ENCODE data around the gene C5orf58.

Gene C5orf58

GRCh38 chr5:170290498-170290897 is 57.7 kb downstream of the C5orf58 start:
- no peak for TF ChIP-seq CTCF (IDR thresholded peaks at IDR 0.05; ENCODE audit: insufficient read depth, low read depth, low read length, missing control alignments)
- H3K4me3 ChIP-seq (ENCODE audit: low read length): no peak overlapping the region

GRCh38 chr5:170292179-170293104 is 59.7 kb downstream of the C5orf58 start:
- DNase-seq (ENCODE audit: low read depth): no peak
- H3K4me3 ChIP-seq (ENCODE audit: low read length): no peak overlapping the region
- no peak for TF ChIP-seq CTCF (IDR thresholded peaks at IDR 0.05; ENCODE audit: insufficient read depth, low read depth, low read length, missing control alignments)

More at GRCh38 chr5:170290498-170290897, 57.7 kb downstream of the C5orf58 start:
- no peak for DNase-seq (ENCODE audit: low read depth)

GRCh38 chr5:170293273-170293672 is 60.5 kb downstream of the C5orf58 start:
- no peak for TF ChIP-seq CTCF (IDR thresholded peaks at IDR 0.05; ENCODE audit: insufficient read depth, low read depth, low read length, missing control alignments)
- no peak for DNase-seq (ENCODE audit: low read depth)
- H3K4me3 ChIP-seq (ENCODE audit: low read length): no peak overlapping the region

GRCh38 chr5:170294057-170294456 is 61.3 kb downstream of the C5orf58 start:
- no peak overlapping the region for H3K4me3 ChIP-seq (ENCODE audit: low read length)
- DNase-seq (ENCODE audit: low read depth): no peak
- TF ChIP-seq CTCF (IDR thresholded peaks at IDR 0.05; ENCODE audit: insufficient read depth, low read depth, low read length, missing control alignments): no peak

- no peak overlapping the region for H3K4me3 ChIP-seq (ENCODE audit: low read length)
- no peak for TF ChIP-seq CTCF (IDR thresholded peaks at IDR 0.05; ENCODE audit: insufficient read depth, low read depth, low read length, missing control alignments)
- no peak for DNase-seq (ENCODE audit: low read depth)
These were observed 61.8 kb downstream of the C5orf58 start for GRCh38 chr5:170294556-170294955.

Data from epithelial cell of esophagus (primary cell).